Measurements from ENCODE around the gene SLC25A18. TPM values are rescaled to one million over a fixed set of nuclear protein-coding genes. Genes with fewer than 3 reads are reported as not detected.

The SLC25A18 gene
- total RNA-seq, 2 donors from 2014 or later: 2.1 to 4.9 TPM

- 79 to 88% methylated on average over 4 of the region's 4 CpGs for WGBS, 2 donors
- Histone ChIP-seq H3K9me3 (no peaks in the 10 kb centered on the region), H3K4me3 (no peak overlapping the region), H3K27ac (no peak overlapping the region), H3K36me3 (replicated peaks in 1 of 2; ENCODE audit: insufficient read depth in 1 of 2, low read depth in 2 of 2) (no peaks in the 10 kb centered on the region), H3K27me3 (no peaks in the 10 kb centered on the region), H3K4me1 (peaks cover 16% of the 10 kb centered on the region)
- ATAC-seq (no peak), DNase-seq (no peak)
- intact Hi-C loops (cut with DNase I): no loop called here
- TF ChIP-seq CTCF (IDR thresholded peaks at IDR 0.05) (no peak), POLR2A (IDR thresholded peaks at IDR 0.05) (no peak)
These were observed 12.4 kb downstream of the SLC25A18 start for GRCh38 chr22:17575681-17576080.

- 82 to 88% methylated on average over 6 of the region's 6 CpGs for WGBS, 2 donors
- DNase-seq: no peak
- Histone ChIP-seq H3K36me3 (replicated peaks in 1 of 2; ENCODE audit: insufficient read depth in 1 of 2, low read depth in 2 of 2) (no peaks in the 10 kb centered on the region), H3K4me3 (no peak overlapping the region), H3K9me3 (no peaks in the 10 kb centered on the region), H3K27me3 (no peaks in the 10 kb centered on the region), H3K4me1 (peaks cover 11% of the 10 kb centered on the region), H3K27ac (no peak overlapping the region)
- TF ChIP-seq CTCF (IDR thresholded peaks at IDR 0.05): no peak
- TF ChIP-seq POLR2A (IDR thresholded peaks at IDR 0.05): no peak
- intact Hi-C loops (cut with DNase I): no loop called here
- no peak for ATAC-seq
These were observed 13.2 kb downstream of the SLC25A18 start for GRCh38 chr22:17576470-17576869.

- ATAC-seq: peak; percentile 78
- intact Hi-C loops (cut with DNase I): no loop called here
- H3K4me3 ChIP-seq: no peak overlapping the region
- no peaks in the 10 kb centered on the region for H3K27me3 ChIP-seq
- 41 to 56% methylated on average over 9 to 11 of the region's 11 CpGs for WGBS, 2 donors
- H3K4me1 ChIP-seq: peaks cover 10% of the 10 kb centered on the region
- peak overlapping the region in 3 of 4 donors; percentile 60 to 76 (median 67) for H3K27ac ChIP-seq
- peak; percentile 76 to 88 (median 84) for DNase-seq
- no peaks in the 10 kb centered on the region for H3K36me3 ChIP-seq (replicated peaks in 1 of 2; ENCODE audit: insufficient read depth in 1 of 2, low read depth in 2 of 2)
- H3K9me3 ChIP-seq: no peaks in the 10 kb centered on the region
- TF ChIP-seq POLR2A (IDR thresholded peaks at IDR 0.05) (no peak), CTCF (IDR thresholded peaks at IDR 0.05) (no peak)
These were observed 14.9 kb downstream of the SLC25A18 start for GRCh38 chr22:17578136-17578754.

GRCh38 chr22:17579535-17579981 lies 16.3 kb downstream of the SLC25A18 start:
- DNase-seq (no peak), ATAC-seq (no peak)
- Histone ChIP-seq H3K4me1 (peaks cover 10% of the 10 kb centered on the region), H3K27me3 (no peaks in the 10 kb centered on the region), H3K9me3 (no peaks in the 10 kb centered on the region), H3K36me3 (replicated peaks in 1 of 2; ENCODE audit: insufficient read depth in 1 of 2, low read depth in 2 of 2) (no peaks in the 10 kb centered on the region), H3K4me3 (no peak overlapping the region), H3K27ac (no peak overlapping the region)
- intact Hi-C loops (cut with DNase I): no loop called here
- no peak for TF ChIP-seq CTCF (IDR thresholded peaks at IDR 0.05)
- no peak for TF ChIP-seq POLR2A (IDR thresholded peaks at IDR 0.05)
- WGBS, 2 donors: 88 to 92% methylated on average over 9 to 14 of the region's 14 CpGs

- H3K4me3 ChIP-seq: no peak overlapping the region
- peaks cover 10% of the 10 kb centered on the region for H3K4me1 ChIP-seq
- no peaks in the 10 kb centered on the region for H3K36me3 ChIP-seq (replicated peaks in 1 of 2; ENCODE audit: insufficient read depth in 1 of 2, low read depth in 2 of 2)
- H3K27ac ChIP-seq: peak overlapping the region in 1 of 4 donors; percentile 12
- no peak for DNase-seq
- intact Hi-C loops (cut with DNase I): no loop called here
- no peaks in the 10 kb centered on the region for H3K9me3 ChIP-seq
- 50 to 51% methylated on average over 6 to 15 of the region's 15 CpGs for WGBS, 2 donors
- peak; percentile 16 for ATAC-seq
- no peaks in the 10 kb centered on the region for H3K27me3 ChIP-seq
- no peak for TF ChIP-seq POLR2A (IDR thresholded peaks at IDR 0.05)
- no peak for TF ChIP-seq CTCF (IDR thresholded peaks at IDR 0.05)
These were observed 17.2 kb downstream of the SLC25A18 start for GRCh38 chr22:17580441-17581031.
